HepG2 (cell line): Measurements from ENCODE around the gene INF2. TPM values are rescaled to one million over a fixed set of nuclear protein-coding genes. Genes with fewer than 3 reads are reported as not detected.
A peak's percentile ranks its signal among the peaks of the same experiment; 100 is the strongest.

Experiments
- BCL3 ChIP-seq: sonication (generic); formaldehyde crosslinking; IDR thresholded peaks from 2 replicates; pipeline ENCODE4 v1.5.1; 2020; ENCODE audit warnings: mild to moderate bottlenecking, missing genetic modification reagents, moderate library complexity
- BORCS8-MEF2B ChIP-seq: sonication (generic); formaldehyde crosslinking; IDR thresholded peaks from 2 replicates; pipeline ENCODE4 v1.8.0; 2022; ENCODE audit warnings: mild to moderate bottlenecking, missing genetic modification reagents
- HDAC1 ChIP-seq: sonication (generic); formaldehyde crosslinking; IDR thresholded peaks from 2 replicates; pipeline ENCODE4 v1.5.1; 2020; ENCODE audit warnings: mild to moderate bottlenecking, missing genetic modification reagents
- KDM1A ChIP-seq: IDR thresholded peaks from 2 replicates; pipeline ENCODE4 v1.6.1; 2016; ENCODE audit warnings: missing compliant biosample characterization
- KDM2A ChIP-seq: sonication (generic); formaldehyde crosslinking; IDR thresholded peaks from 2 replicates; pipeline ENCODE4 v1.4.0; 2020; ENCODE audit warnings: low read depth, missing genetic modification reagents, borderline replicate concordance
- KDM5B ChIP-seq: sonication (generic); formaldehyde crosslinking; IDR thresholded peaks from 2 replicates; pipeline ENCODE4 v1.4.0; 2020; ENCODE audit warnings: missing genetic modification reagents, mild to moderate bottlenecking, borderline replicate concordance
- KLF12 ChIP-seq: sonication (generic); formaldehyde crosslinking; IDR thresholded peaks from 2 replicates; pipeline ENCODE4 v1.4.0; 2020; ENCODE audit warnings: missing genetic modification reagents, borderline replicate concordance
- MXD4 ChIP-seq: IDR thresholded peaks from 2 replicates; pipeline ENCODE4 v1.6.1; 2016; ENCODE audit warnings: mild to moderate bottlenecking, missing biosample characterization, missing genetic modification reagents
- NCOA1 ChIP-seq: sonication (generic); formaldehyde crosslinking; IDR thresholded peaks from 2 replicates; pipeline ENCODE4 v1.9.0; 2021; ENCODE audit warnings: missing genetic modification reagents
- PHF8 ChIP-seq: sonication (generic); formaldehyde crosslinking; IDR thresholded peaks from 2 replicates; pipeline ENCODE4 v1.5.0; 2020; ENCODE audit warnings: missing genetic modification reagents
- POGK ChIP-seq: sonication (generic); formaldehyde crosslinking; conservative IDR thresholded peaks from 2 replicates; pipeline ENCODE4 v1.8.0; 2022; ENCODE audit warnings: mild to moderate bottlenecking, moderate library complexity, missing genetic modification reagents
- REPIN1 ChIP-seq: sonication (generic); formaldehyde crosslinking; IDR thresholded peaks from 2 replicates; pipeline ENCODE4 v1.8.0; 2022; ENCODE audit warnings: missing genetic modification reagents, low read depth, mild to moderate bottlenecking, borderline replicate concordance
- THRA ChIP-seq: sonication (generic); formaldehyde crosslinking; IDR thresholded peaks from 2 replicates; pipeline ENCODE4 v1.4.0; 2020; ENCODE audit warnings: missing genetic modification reagents, borderline replicate concordance
- YEATS2 ChIP-seq: sonication (generic); formaldehyde crosslinking; IDR thresholded peaks from 2 replicates; pipeline ENCODE4 v1.4.0; 2020; ENCODE audit warnings: missing genetic modification reagents, borderline replicate concordance
- ZC3H13 ChIP-seq: sonication (generic); formaldehyde crosslinking; IDR thresholded peaks from 2 replicates; pipeline ENCODE4 v1.8.1; 2023; ENCODE audit warnings: mild to moderate bottlenecking, missing genetic modification reagents, moderate library complexity
- ZFP82 ChIP-seq: sonication (generic); formaldehyde crosslinking; IDR thresholded peaks from 2 replicates; pipeline ENCODE4 v1.5.1; 2020; ENCODE audit warnings: mild to moderate bottlenecking, missing genetic modification reagents, borderline replicate concordance
- ZNF136 ChIP-seq: sonication (generic); formaldehyde crosslinking; IDR thresholded peaks from 2 replicates; pipeline ENCODE4 v1.8.1; 2022; ENCODE audit warnings: low read depth, mild to moderate bottlenecking, moderate library complexity, missing genetic modification reagents
- ZNF230 ChIP-seq: sonication (generic); formaldehyde crosslinking; IDR thresholded peaks from 2 replicates; pipeline ENCODE4 v1.4.0; 2020; ENCODE audit warnings: mild to moderate bottlenecking, missing genetic modification reagents
- ZNF724P ChIP-seq: sonication (generic); formaldehyde crosslinking; IDR thresholded peaks from 2 replicates; pipeline ENCODE4 v1.8.0; 2022; ENCODE audit warnings: missing genetic modification reagents, borderline replicate concordance
- ZNF761 ChIP-seq: sonication (generic); formaldehyde crosslinking; conservative IDR thresholded peaks from 2 replicates; pipeline ENCODE4 v1.4.0; 2020; ENCODE audit warnings: mild to moderate bottlenecking, missing genetic modification reagents
- ZNF773 ChIP-seq: sonication (generic); formaldehyde crosslinking; IDR thresholded peaks from 2 replicates; pipeline ENCODE4 v1.4.0; 2020; ENCODE audit warnings: missing genetic modification reagents, borderline replicate concordance
- ZNF839 ChIP-seq: sonication (generic); formaldehyde crosslinking; IDR thresholded peaks from 2 replicates; pipeline ENCODE4 v1.4.0; 2020; ENCODE audit warnings: missing genetic modification reagents, mild to moderate bottlenecking, borderline replicate concordance
- ZNF879 ChIP-seq: sonication (generic); formaldehyde crosslinking; IDR thresholded peaks from 2 replicates; pipeline ENCODE4 v1.8.1; 2023; ENCODE audit warnings: missing genetic modification reagents
- ZSCAN21 ChIP-seq: sonication (generic); formaldehyde crosslinking; IDR thresholded peaks from 2 replicates; pipeline ENCODE4 v1.8.0; 2022; ENCODE audit warnings: mild to moderate bottlenecking, missing genetic modification reagents, moderate library complexity, borderline replicate concordance
- polyA plus RNA-seq, 8 experiments: library from polyadenylated mRNA; depleted of rRNA in 3 of 8; stranded (reverse) in 7 of 8; unstranded in 1 of 8; fragments of >200 nt; fragmentation: Illumina TruSeq in 4 of 8; extraction: Trizol in 4 of 8; gene quantifications; 2 replicates each; pipeline versions ENCODE4 v1.2.1 to v1.2.3, GENCODE V29; 2011 to 2016; ENCODE audit warnings: low read depth in 4 of 8, missing spikeins in 1 of 8, mixed read lengths in 1 of 8; ENCODE audit not compliant: insufficient read depth in 1 of 8
- total RNA-seq, 5 experiments: library from RNA; depleted of rRNA; stranded (reverse); fragments of >200 nt; fragmentation: Illumina TruSeq; extraction: Trizol; gene quantifications; 2 replicates each; pipeline ENCODE4 v1.2.3, GENCODE V29; 2016; ENCODE audit warnings: low read depth in 1 of 5

The INF2 gene
- total and polyA plus RNA-seq, 2 of the 13 experiments (the other 11 are each of a cell fraction or from before 2014, with no cell fraction given), result 16.4 to 26.4 TPM

- TF ChIP-seq ZNF879 (CRISPR knock-in tag) (no peak), ZNF773 (CRISPR knock-in tag) (0 out of 2 replicates have a peak, but pooled peaks have one; percentile 17), KDM1A (CRISPR knock-in tag) (no peak), KDM5B (CRISPR knock-in tag) (peak; percentile 20; the same call in 1 of the 2 replicates), POGK (CRISPR knock-in tag) (peak; percentile 88), BORCS8-MEF2B (CRISPR knock-in tag) (peak; percentile 78), KDM2A (peak; percentile 92), BCL3 (CRISPR knock-in tag) (peak; percentile 52; the same call in 1 of the 2 replicates), ZNF761 (CRISPR knock-in tag) (peak; percentile 70; the same call in 1 of the 2 replicates), ZC3H13 (CRISPR knock-in tag) (peak; percentile 96), ZSCAN21 (peak; percentile 82; the same call in 1 of the 2 replicates), THRA (CRISPR knock-in tag) (peak; percentile 60; the same call in 1 of the 2 replicates), MXD4 (CRISPR knock-in tag) (peak; percentile 75; the same call in 1 of the 2 replicates), PHF8 (peak; percentile 50; the same call in 1 of the 2 replicates), ZFP82 (CRISPR knock-in tag) (peak; percentile 39; the same call in 1 of the 2 replicates), ZNF724P (peak; percentile 94), NCOA1 (CRISPR knock-in tag) (0 out of 2 replicates have a peak, but pooled peaks have one; percentile 3), ZNF230 (0 out of 2 replicates have a peak, but pooled peaks have one; percentile 85), REPIN1 (CRISPR knock-in tag) (peak; percentile 37; the same call in 1 of the 2 replicates), HDAC1 (CRISPR knock-in tag) (peak; percentile 93), ZNF136 (0 out of 2 replicates have a peak, but pooled peaks have one; percentile 27), YEATS2 (peak; percentile 15; the same call in 1 of the 2 replicates), ZNF839 (peak; percentile 69; the same call in 1 of the 2 replicates), KLF12 (CRISPR knock-in tag) (no peak; the same call in 1 of the 2 replicates)
Measured at GRCh38 chr14:104768437-104769323, 79.3 kb downstream of the INF2 start (continued).
